DOHH2 (cell line): ENCODE measurements around the gene C4B.
"Not testable (repeated sequence)": the region's sequence is repeated elsewhere in the genome, so short reads cannot be mapped to it uniquely, and the experiment has no call there.

Source experiments
- H3F3A ChIP-seq: fragments of 200-600 bp; sonication (generic), shearing (Covaris generic); 2 replicates; pipeline ENCODE4 v1.6.0; 2016; ENCODE audit warnings: antibody characterized with exemption, mild to moderate bottlenecking; ENCODE audit not compliant: control insufficient read depth, insufficient read depth
- H3K27ac ChIP-seq: fragments of 200-600 bp; sonication (generic); 2 replicates; pipeline ENCODE4 v1.5.1; 2014; ENCODE audit warnings: low read depth, mild to moderate bottlenecking, low read length, moderate library complexity
- H3K27me3 ChIP-seq: fragments of 200-600 bp; sonication (generic); 2 replicates; pipeline ENCODE4 v1.6.1; 2014; ENCODE audit warnings: mild to moderate bottlenecking, low read length, mixed read lengths; ENCODE audit not compliant: control insufficient read depth
- H3K36me3 ChIP-seq: fragments of 200-600 bp; sonication (generic); 2 replicates; pipeline ENCODE4 v1.6.1; 2014; ENCODE audit warnings: mild to moderate bottlenecking, low read length, moderate library complexity, mixed read lengths; ENCODE audit not compliant: control insufficient read depth
- H3K4me1 ChIP-seq: fragments of 200-600 bp; sonication (generic); 2 replicates; pipeline ENCODE4 v1.6.1; 2014; ENCODE audit warnings: mild to moderate bottlenecking, low read length, mixed read lengths; ENCODE audit not compliant: control insufficient read depth
- H3K4me2 ChIP-seq: fragments of 200-600 bp; sonication (generic); 2 replicates; pipeline ENCODE4 v1.6.0; 2014; ENCODE audit warnings: mild to moderate bottlenecking, low read length, moderate library complexity
- H3K4me3 ChIP-seq: fragments of 200-600 bp; sonication (generic); 2 replicates; pipeline ENCODE4 v1.5.1; 2014; ENCODE audit warnings: mild to moderate bottlenecking, low read length, mixed read lengths
- H3K79me2 ChIP-seq: fragments of 200-600 bp; sonication (generic); 2 replicates; pipeline ENCODE4 v1.6.1; 2014; ENCODE audit warnings: mild to moderate bottlenecking, low read length, mixed read lengths; ENCODE audit not compliant: control insufficient read depth
- H3K9me2 ChIP-seq: fragments of 200-600 bp; sonication (generic); replicated peaks from 2 replicates; pipeline ENCODE4 v1.6.1; 2014; ENCODE audit warnings: mild to moderate bottlenecking, low read length, mixed read lengths; ENCODE audit not compliant: control insufficient read depth
- H3K9me3 ChIP-seq: fragments of 200-600 bp; sonication (generic); 2 replicates; pipeline ENCODE4 v1.6.1; 2014; ENCODE audit warnings: antibody characterized with exemption, low read length, mixed read lengths; ENCODE audit not compliant: control insufficient read depth, insufficient read depth
- H4K20me1 ChIP-seq: fragments of 200-600 bp; sonication (generic); 2 replicates; pipeline ENCODE4 v1.6.0; 2014; ENCODE audit warnings: low read depth, mild to moderate bottlenecking, antibody characterized with exemption, low read length, moderate library complexity; ENCODE audit not compliant: control insufficient read depth, insufficient read depth
- CTCF ChIP-seq: fragments of 200-600 bp; sonication (generic); IDR thresholded peaks from one replicate; pipeline ENCODE4 v1.5.1; 2014; ENCODE audit warnings: antibody characterized with exemption, mild to moderate bottlenecking, low read depth, low read length; ENCODE audit not compliant: poor library complexity, severe bottlenecking
- EZH2phosphoT487 ChIP-seq: fragments of 200-600 bp; sonication (generic); IDR thresholded peaks from 2 replicates; pipeline ENCODE4 v1.6.1; 2017; ENCODE audit warnings: borderline replicate concordance, mild to moderate bottlenecking, antibody characterized with exemption, low read length, moderate library complexity, mixed read lengths

The C4B gene

GRCh38 chr6:31971993-31972708 lies 42.4 kb upstream of the C4B start, which contains the start of gene DXO:
DXO (minus strand) TSS chr6:31972138; CDS start chr6:31971675, 463 bp downstream.
- peaks cover 30% of the 10 kb centered on the region for H3K4me1 ChIP-seq
- H3K27me3 ChIP-seq, result no peaks in the 10 kb centered on the region
- peak within 1 kb of the TSS; percentile 93 for H3K4me3 ChIP-seq
- peak within 1 kb of the TSS; percentile 73 for H3K27ac ChIP-seq
- TF ChIP-seq CTCF (no peak), EZH2phosphoT487 (no peak)
- peak within 1 kb of the TSS; percentile 99 for H3K4me2 ChIP-seq
- H3K9me3 ChIP-seq, result no peaks in the 10 kb centered on the region
- peaks cover 39% of the 10 kb centered on the region for H3K79me2 ChIP-seq
- no peaks in the 10 kb centered on the region for H3K9me2 ChIP-seq
- H3K36me3 ChIP-seq, result peaks cover 45% of the 10 kb centered on the region
- peaks cover 3% of the 10 kb centered on the region; the same call in 1 of the 2 replicates for H3F3A ChIP-seq
- no peaks in the 10 kb centered on the region for H4K20me1 ChIP-seq

GRCh38 chr6:31972709-31973350 lies 41.8 kb upstream of the C4B start:
- TF ChIP-seq CTCF, result no peak
- TF ChIP-seq EZH2phosphoT487, result no peak
- peaks cover 38% of the 10 kb centered on the region for H3K36me3 ChIP-seq
- no peaks in the 10 kb centered on the region for H4K20me1 ChIP-seq
- no peaks in the 10 kb centered on the region for H3K9me2 ChIP-seq
- H3K79me2 ChIP-seq, result peaks cover 39% of the 10 kb centered on the region
- H3K9me3 ChIP-seq, result no peaks in the 10 kb centered on the region
- peaks cover 3% of the 10 kb centered on the region; the same call in 1 of the 2 replicates for H3F3A ChIP-seq
- peaks cover 30% of the 10 kb centered on the region for H3K4me1 ChIP-seq
- peak overlapping the region; percentile 93 for H3K4me3 ChIP-seq
- H3K27ac ChIP-seq, result peak overlapping the region; percentile 73
- H3K4me2 ChIP-seq, result peak overlapping the region; percentile 99
- H3K27me3 ChIP-seq, result no peaks in the 10 kb centered on the region

- not testable (repeated sequence) for H3K36me3 ChIP-seq, H3K4me2 ChIP-seq, H3K9me2 ChIP-seq, H3F3A ChIP-seq, H3K27ac ChIP-seq, H3K4me3 ChIP-seq, H4K20me1 ChIP-seq, H3K9me3 ChIP-seq, H3K27me3 ChIP-seq
- H3K4me1 ChIP-seq, result peaks cover 24% of the 10 kb centered on the region
- peaks cover 25% of the 10 kb centered on the region for H3K79me2 ChIP-seq
These were observed 38.5 kb upstream of the C4B start for GRCh38 chr6:31976065-31976464.

- Histone ChIP-seq H3F3A (peaks cover 3% of the 10 kb centered on the region; the same call in 1 of the 2 replicates), H3K36me3 (no peaks in the 10 kb centered on the region), H3K4me1 (peaks cover 16% of the 10 kb centered on the region), H3K4me2 (no peak overlapping the region), H3K79me2 (peaks cover 13% of the 10 kb centered on the region), H3K9me2 (no peaks in the 10 kb centered on the region), H3K9me3 (no peaks in the 10 kb centered on the region), H3K27ac (no peak overlapping the region), H4K20me1 (no peaks in the 10 kb centered on the region), H3K4me3 (no peak overlapping the region), H3K27me3 (no peaks in the 10 kb centered on the region)
- TF ChIP-seq EZH2phosphoT487, result no peak
- TF ChIP-seq CTCF, result no peak
These were observed 36.7 kb upstream of the C4B start for GRCh38 chr6:31977816-31978431.
